Measurements from ENCODE around the gene RAD23A.

GRCh38 chr19:12938779-12939601 is 6.7 kb upstream of the RAD23A start:
- TF ChIP-seq EZH2 (IDR thresholded peaks at IDR 0.05; ENCODE audit: insufficient read depth, poor library complexity, severe bottlenecking): no peak
- no peak for TF ChIP-seq EZH2phosphoT487 (IDR thresholded peaks at IDR 0.05; ENCODE audit: insufficient read depth, low read depth)

Measured in GM23248 (cell line).